HEK293 (cell line): ENCODE data around the gene LAMA1.

Experiments
- ZBTB20 ChIP-seq: fragments of 450-650 bp; formaldehyde crosslinking; IDR thresholded peaks from 2 replicates; pipeline ENCODE4 v1.5.1; 2016; ENCODE audit warnings: missing biosample characterization, missing genetic modification characterization
- TF ChIP-seq, protein P1 (sequence below): fragments of 450-650 bp; formaldehyde crosslinking; IDR thresholded peaks from 2 replicates; pipeline ENCODE4 v1.5.1; 2016; ENCODE audit warnings: missing biosample characterization, missing genetic modification characterization

- TF ChIP-seq, protein P1, sequence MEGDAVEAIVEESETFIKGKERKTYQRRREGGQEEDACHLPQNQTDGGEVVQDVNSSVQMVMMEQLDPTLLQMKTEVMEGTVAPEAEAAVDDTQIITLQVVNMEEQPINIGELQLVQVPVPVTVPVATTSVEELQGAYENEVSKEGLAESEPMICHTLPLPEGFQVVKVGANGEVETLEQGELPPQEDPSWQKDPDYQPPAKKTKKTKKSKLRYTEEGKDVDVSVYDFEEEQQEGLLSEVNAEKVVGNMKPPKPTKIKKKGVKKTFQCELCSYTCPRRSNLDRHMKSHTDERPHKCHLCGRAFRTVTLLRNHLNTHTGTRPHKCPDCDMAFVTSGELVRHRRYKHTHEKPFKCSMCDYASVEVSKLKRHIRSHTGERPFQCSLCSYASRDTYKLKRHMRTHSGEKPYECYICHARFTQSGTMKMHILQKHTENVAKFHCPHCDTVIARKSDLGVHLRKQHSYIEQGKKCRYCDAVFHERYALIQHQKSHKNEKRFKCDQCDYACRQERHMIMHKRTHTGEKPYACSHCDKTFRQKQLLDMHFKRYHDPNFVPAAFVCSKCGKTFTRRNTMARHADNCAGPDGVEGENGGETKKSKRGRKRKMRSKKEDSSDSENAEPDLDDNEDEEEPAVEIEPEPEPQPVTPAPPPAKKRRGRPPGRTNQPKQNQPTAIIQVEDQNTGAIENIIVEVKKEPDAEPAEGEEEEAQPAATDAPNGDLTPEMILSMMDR (tag by site-specific recombination), result no peak
- no peak for TF ChIP-seq ZBTB20 (tag by site-specific recombination)
Measured at GRCh38 chr18:7035807-7036206, 81.8 kb downstream of the LAMA1 start.
